ENCODE data around the gene ARMH3.

- TF ChIP-seq CTCF (IDR thresholded peaks at IDR 0.05) (no peak), POLR2AphosphoS5 (IDR thresholded peaks at IDR 0.05) (no peak)
These were observed 88.9 kb downstream of the ARMH3 start for GRCh38 chr10:101967119-101967518.

Data from breast epithelium (tissue), 3 donors.